ENCODE measurements around the gene ITPA. TPM values are rescaled to one million over a fixed set of nuclear protein-coding genes. Genes with fewer than 3 reads are reported as not detected.
"Not testable (repeated sequence)": the region's sequence is repeated elsewhere in the genome, so short reads cannot be mapped to it uniquely, and the experiment has no call there.

Gene ITPA
- total RNA-seq, 1 donor from 2014 or later, result 51.2 TPM

DNA sequence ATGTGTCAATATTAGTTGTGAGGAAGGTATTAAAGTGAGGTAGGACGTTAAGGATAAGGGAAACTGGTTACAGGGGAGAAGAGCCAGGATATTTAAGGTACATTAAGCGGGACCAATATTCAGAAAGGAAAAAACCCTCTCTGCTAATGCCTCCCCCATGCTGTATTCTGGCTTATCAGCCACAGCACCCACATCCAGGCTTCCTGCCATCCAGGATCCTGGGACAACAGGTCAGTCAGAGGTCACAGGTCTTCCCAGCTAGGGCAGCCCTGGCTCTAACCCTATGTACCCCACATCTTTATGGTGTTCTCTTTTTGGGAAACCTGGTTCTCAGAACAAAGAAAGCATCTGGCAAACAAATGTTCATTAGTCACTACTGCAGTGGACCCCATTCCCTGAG lies 10.1 kb upstream of the ITPA start:
- no peak for DNase-seq (ENCODE audit: low read depth, low spot score)

GRCh38 chr20:3199976-3200755 lies 9.1 kb upstream of the ITPA start:
- DNase-seq (ENCODE audit: low read depth, low spot score), result no peak

GRCh38 chr20:3202965-3203314 lies 6.4 kb upstream of the ITPA start:
- DNase-seq (ENCODE audit: low read depth, low spot score), result no peak

DNA sequence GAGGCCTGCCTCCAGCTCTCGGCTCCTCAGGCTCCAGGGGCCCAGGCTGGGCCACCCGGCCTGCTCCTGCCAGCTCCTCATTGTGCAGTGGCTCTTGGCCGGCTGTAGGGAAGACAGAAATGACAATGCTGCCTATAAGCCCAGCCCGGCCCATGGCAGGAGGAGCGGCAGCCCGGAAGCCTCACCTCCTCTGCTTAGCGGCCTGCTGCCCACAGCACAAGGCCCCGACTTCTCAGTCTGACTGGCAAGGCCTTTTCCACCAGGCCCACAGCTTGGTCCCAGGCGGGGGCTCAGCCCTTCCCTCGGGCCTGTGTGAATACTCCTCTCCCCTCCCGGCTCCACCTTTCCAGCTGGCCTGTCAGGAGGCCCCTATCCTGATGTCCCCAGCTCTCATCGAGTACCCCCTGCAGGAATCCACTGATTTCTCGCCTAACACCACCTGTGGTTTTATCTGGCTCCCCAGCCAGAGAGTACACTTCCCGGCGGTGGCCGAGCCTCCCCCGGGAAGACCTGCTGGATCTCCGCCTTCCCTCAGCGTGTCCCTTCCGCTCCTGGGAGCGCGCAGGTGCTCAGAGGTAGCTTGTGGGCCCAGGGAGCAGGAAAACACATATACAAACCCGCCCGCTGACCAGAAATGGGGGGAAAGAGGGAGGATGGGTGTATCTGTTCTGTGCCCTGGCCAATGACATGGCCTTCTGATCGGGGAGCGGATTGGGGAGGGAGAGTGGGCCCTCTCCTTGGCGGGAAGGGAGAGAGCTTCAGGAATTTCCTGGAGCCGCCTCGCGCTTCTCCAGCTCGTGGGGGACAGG lies 5.8 kb upstream of the ITPA start:
- DNase-seq (ENCODE audit: low read depth, low spot score), result no peak

DNA sequence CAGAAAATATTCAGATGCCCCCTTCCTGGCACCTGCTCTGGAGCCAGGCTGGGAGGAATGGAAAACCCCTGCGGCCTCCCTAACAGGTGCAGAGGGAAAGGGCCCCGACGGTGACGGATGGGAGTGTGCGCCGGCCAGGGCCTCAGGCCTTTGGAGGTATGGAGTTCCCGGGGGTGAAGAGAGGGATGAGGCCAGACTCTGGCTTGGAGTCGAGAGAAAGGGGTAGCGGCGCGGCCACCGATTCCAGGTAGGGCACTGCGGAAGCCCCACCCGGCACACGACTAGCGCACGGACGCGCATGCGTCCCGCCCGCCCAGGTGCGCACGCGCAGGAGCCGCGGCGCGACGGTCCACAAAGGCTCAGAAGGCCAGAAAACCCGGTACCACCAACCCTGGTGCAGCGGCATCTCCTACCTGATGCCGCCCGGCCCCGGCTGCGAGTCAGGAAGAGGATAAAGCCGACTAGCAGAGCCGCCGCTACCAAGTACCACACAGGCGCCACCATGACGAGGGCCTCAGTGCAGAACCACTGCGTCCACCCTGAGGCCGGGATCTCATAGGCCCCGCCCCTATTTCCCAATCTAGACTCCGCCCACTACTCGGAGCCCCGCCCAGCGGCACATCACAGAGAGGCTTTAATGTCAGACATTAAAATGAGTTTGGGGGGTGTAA lies 5.0 kb upstream of the ITPA start, which contains the start of gene DDRGK1:
TSS of gene DDRGK1 (minus strand) at position 559 of the 671 bp plus-strand sequence. CDS start at position 504, 55 bp downstream.
- DNase-seq (ENCODE audit: low read depth, low spot score), result no peak

DNA sequence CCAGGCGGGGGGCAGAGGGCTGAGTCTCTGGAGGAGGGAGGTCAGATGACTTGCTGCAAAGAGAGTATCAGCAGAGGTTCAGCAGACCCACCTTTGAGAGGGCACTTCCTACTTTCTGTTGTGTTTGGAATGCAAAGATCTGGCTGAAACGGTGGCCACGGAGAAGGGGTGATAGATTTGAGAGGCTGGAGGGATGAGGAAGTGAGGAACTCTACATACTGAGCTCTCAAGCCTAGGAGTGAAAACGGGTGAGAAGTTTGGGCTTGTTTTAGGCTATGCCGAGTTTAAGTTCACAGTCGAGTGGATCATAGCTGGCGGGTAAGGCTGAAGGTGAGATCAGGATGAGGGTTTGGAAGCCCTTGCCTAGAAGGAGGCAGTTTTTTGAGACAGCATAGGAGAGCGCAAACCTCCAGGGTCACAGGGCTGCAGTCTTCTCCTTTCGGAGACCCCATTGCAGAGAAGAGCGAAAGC lies 477 bp upstream of the ITPA start:
- no peak for DNase-seq (ENCODE audit: low read depth, low spot score)

- DNase-seq (ENCODE audit: low read depth, low spot score), result no peak
These were observed 634 bp downstream of the ITPA start for GRCh38 chr20:3209946-3210317.

- DNase-seq (ENCODE audit: low read depth, low spot score), result no peak
These were observed 1.0 kb downstream of the ITPA start for GRCh38 chr20:3210346-3210745.

GRCh38 chr20:3213226-3213625 lies 3.9 kb downstream of the ITPA start:
- no peak for DNase-seq (ENCODE audit: low read depth, low spot score)

DNA sequence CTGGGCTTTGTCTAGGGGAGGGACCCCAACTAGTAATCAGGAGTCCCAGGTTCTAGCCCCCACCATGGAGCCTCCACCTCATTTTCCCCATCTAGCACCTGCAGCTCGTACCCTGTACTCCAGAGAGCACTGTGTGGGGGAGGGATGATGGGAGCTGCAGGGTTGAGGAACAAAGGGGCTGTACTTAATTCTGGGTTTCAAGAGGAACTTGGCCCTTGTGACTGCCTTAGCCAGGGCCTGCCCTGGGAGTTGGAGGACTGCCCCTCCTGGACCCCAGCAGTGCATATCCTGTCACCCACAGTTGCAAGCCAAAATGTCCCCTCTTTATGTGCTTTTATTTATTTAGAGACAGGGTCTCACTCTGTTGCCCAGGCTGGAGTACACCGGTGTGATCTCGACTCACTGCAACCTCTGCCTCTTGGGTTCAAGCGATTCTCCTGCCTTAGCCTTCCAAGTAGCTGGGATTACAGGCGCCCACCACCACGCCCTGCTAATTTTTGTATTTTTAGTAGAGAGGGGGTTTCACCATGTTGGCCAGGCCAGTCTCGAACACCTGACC lies 6.1 kb downstream of the ITPA start:
- DNase-seq (ENCODE audit: low read depth, low spot score), result not testable (repeated sequence)

GRCh38 chr20:3218307-3218988 lies 9.2 kb downstream of the ITPA start:
- no peak for DNase-seq (ENCODE audit: low read depth, low spot score)

- no peak for DNase-seq (ENCODE audit: low read depth, low spot score)
These were observed 12.3 kb downstream of the ITPA start for GRCh38 chr20:3221398-3222226.

GRCh38 chr20:3222635-3223600 lies 13.6 kb downstream of the ITPA start:
- no peak for DNase-seq (ENCODE audit: low read depth, low spot score)

GRCh38 chr20:3223651-3223993 lies 14.3 kb downstream of the ITPA start:
- DNase-seq (ENCODE audit: low read depth, low spot score), result no peak

GRCh38 chr20:3223994-3224680 lies 14.8 kb downstream of the ITPA start:
- no peak for DNase-seq (ENCODE audit: low read depth, low spot score)

DNA sequence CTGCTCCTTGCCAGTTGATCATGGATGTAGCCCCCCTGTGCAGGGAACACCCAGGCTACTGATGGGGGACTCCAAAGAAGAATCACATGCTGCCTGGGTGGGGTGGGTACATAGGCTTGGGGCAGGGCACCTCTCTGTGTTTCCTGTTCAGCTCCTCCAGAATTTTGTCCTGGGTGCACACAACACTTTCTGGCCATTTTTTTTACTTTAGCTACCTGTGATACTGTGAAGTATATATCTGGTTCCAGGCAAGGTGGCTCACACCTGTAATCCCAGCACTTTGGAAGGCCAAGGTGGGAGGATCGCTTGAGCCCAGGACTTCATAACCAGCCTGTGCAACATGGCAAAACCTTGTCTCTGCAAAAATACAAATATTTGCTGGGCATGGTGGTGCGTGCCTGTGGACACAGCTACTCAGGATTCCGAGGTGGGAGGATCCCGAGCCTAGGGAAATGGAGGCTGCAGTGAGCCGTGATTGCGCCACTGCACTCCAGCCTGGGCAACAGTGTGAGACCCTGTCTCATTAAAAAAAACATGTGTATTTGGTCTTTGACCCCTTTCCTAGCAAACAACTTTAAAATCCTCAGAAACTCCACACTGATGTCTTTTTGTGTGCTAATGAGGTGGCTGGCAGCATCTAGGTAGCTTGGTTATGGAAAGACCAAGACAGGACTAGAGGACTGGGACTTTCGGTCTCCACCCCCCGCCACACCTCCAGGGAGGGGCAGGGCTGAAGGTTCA lies 15.6 kb downstream of the ITPA start:
- no peak for DNase-seq (ENCODE audit: low read depth, low spot score)

DNA sequence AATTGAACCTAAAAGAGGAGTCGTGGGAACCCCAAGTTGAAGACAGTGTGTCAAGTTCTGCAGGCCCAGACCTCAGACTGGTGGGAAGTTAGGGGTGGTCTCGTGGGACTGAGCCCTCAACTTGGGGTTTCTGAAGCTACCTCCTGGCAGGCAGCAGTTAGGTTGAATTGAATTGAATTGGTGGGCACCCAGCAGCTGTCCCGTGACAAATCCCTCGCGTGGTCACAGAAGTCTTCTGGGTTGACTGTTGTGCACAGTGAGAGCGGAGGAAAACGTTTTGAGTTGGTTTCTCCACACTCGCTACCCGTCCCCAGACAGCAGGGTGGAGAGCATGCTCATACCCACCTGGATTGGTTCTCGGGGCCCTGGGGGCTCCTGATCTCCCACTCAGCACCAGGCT lies 16.8 kb downstream of the ITPA start:
- DNase-seq (ENCODE audit: low read depth, low spot score), result no peak

- no peak for DNase-seq (ENCODE audit: low read depth, low spot score)
These were observed 17.6 kb downstream of the ITPA start for GRCh38 chr20:3226864-3227263.
